Activated effector memory CD4-positive, alpha-beta T cell treated with anti-CD3 and anti-CD28 coated beads, Interleukin-2, amount 50 U/mL, for 16 hours (primary cell): ENCODE data around the gene FSD1L.

Experiments
- DNase-seq: peaks from one replicate; pipeline ENCODE4 v3.0.0-alpha.2; 2020

The FSD1L gene

GRCh38 chr9:105436783-105437182 is 11.1 kb upstream of the FSD1L start:
- no peak for DNase-seq

- DNase-seq, result no peak
These were observed 10.1 kb upstream of the FSD1L start for GRCh38 chr9:105437704-105438103.

- DNase-seq, result no peak
These were observed 9.6 kb upstream of the FSD1L start for GRCh38 chr9:105438141-105438806.

GRCh38 chr9:105439428-105439827 is 8.4 kb upstream of the FSD1L start:
- DNase-seq, result no peak

- no peak for DNase-seq
These were observed 6.1 kb upstream of the FSD1L start for GRCh38 chr9:105441616-105442160.

- no peak for DNase-seq
These were observed 4.7 kb upstream of the FSD1L start for GRCh38 chr9:105443121-105443520.

GRCh38 chr9:105444130-105444529 is 3.7 kb upstream of the FSD1L start:
- DNase-seq, result no peak

GRCh38 chr9:105445203-105445881 is 2.5 kb upstream of the FSD1L start:
- DNase-seq, result no peak

- DNase-seq, result no peak
These were observed 434 bp upstream of the FSD1L start for GRCh38 chr9:105447386-105447813.

GRCh38 chr9:105449081-105449480 is 1.2 kb downstream of the FSD1L start:
- no peak for DNase-seq

GRCh38 chr9:105452185-105452584 is 4.4 kb downstream of the FSD1L start:
- DNase-seq, result no peak

GRCh38 chr9:105455836-105456475 is 8.1 kb downstream of the FSD1L start:
- DNase-seq, result no peak

- DNase-seq, result no peak
These were observed 9.9 kb downstream of the FSD1L start for GRCh38 chr9:105457560-105458294.

- no peak for DNase-seq
These were observed 10.6 kb downstream of the FSD1L start for GRCh38 chr9:105458404-105458803.

- no peak for DNase-seq
These were observed 11.5 kb downstream of the FSD1L start for GRCh38 chr9:105459336-105459735.

GRCh38 chr9:105466898-105467455 is 19.1 kb downstream of the FSD1L start:
- DNase-seq, result no peak

- no peak for DNase-seq
These were observed 21.0 kb downstream of the FSD1L start for GRCh38 chr9:105468875-105469274.

GRCh38 chr9:105473221-105473620 is 25.4 kb downstream of the FSD1L start:
- DNase-seq, result no peak

GRCh38 chr9:105475302-105475701 is 27.5 kb downstream of the FSD1L start:
- no peak for DNase-seq

- DNase-seq, result no peak
These were observed 32.0 kb downstream of the FSD1L start for GRCh38 chr9:105479846-105480245.

- DNase-seq, result no peak
These were observed 35.8 kb downstream of the FSD1L start for GRCh38 chr9:105483618-105484017.

GRCh38 chr9:105484226-105484625 is 36.4 kb downstream of the FSD1L start:
- DNase-seq, result no peak

- no peak for DNase-seq
These were observed 37.3 kb downstream of the FSD1L start for GRCh38 chr9:105485131-105485530.
